ENCODE results near the gene FRMD5. TPM values are rescaled to one million over a fixed set of nuclear protein-coding genes. Genes with fewer than 3 reads are reported as not detected.
A peak's percentile ranks its signal among the peaks of the same experiment; 100 is the strongest.

Gene FRMD5
- total RNA-seq, 1 donor from 2014 or later = 1.5 TPM

DNA sequence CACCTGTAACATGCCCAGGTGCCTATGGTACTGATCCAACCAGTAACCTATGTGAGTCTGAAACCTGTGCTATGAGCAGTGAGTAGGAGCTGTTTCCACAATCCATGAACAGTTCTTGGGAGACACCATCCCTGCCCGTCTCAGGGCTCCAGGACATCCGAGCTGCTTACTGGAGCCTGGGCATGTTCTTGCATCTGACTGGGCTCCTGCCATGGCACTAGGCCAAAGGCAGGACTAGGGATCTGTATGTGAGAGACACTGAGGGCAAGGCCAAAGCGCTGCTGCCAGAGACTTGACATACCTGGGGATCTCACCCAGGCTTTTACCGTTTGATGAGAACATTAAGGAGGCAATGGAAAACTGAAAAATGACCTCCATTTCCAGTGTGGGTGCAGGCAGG is 308.5 kb downstream of the FRMD5 start:
- TF ChIP-seq, protein P1, sequence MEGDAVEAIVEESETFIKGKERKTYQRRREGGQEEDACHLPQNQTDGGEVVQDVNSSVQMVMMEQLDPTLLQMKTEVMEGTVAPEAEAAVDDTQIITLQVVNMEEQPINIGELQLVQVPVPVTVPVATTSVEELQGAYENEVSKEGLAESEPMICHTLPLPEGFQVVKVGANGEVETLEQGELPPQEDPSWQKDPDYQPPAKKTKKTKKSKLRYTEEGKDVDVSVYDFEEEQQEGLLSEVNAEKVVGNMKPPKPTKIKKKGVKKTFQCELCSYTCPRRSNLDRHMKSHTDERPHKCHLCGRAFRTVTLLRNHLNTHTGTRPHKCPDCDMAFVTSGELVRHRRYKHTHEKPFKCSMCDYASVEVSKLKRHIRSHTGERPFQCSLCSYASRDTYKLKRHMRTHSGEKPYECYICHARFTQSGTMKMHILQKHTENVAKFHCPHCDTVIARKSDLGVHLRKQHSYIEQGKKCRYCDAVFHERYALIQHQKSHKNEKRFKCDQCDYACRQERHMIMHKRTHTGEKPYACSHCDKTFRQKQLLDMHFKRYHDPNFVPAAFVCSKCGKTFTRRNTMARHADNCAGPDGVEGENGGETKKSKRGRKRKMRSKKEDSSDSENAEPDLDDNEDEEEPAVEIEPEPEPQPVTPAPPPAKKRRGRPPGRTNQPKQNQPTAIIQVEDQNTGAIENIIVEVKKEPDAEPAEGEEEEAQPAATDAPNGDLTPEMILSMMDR (IDR thresholded peaks at IDR 0.05) = no peak
- Mint-ChIP-seq H3K9me3 (ENCODE audit: low read depth) (no peaks in the 10 kb centered on the region), H3K4me3 (ENCODE audit: unreplicated experiment) (no peak overlapping the region), H3K27ac (ENCODE audit: unreplicated experiment) (no peak overlapping the region), H3K36me3 (ENCODE audit: low read depth) (no peaks in the 10 kb centered on the region), H3K27me3 (ENCODE audit: low read depth) (no peaks in the 10 kb centered on the region), H3K4me1 (ENCODE audit: low read depth) (no peaks in the 10 kb centered on the region)
- DNase-seq (ENCODE audit: low spot score) = no peak

DNA sequence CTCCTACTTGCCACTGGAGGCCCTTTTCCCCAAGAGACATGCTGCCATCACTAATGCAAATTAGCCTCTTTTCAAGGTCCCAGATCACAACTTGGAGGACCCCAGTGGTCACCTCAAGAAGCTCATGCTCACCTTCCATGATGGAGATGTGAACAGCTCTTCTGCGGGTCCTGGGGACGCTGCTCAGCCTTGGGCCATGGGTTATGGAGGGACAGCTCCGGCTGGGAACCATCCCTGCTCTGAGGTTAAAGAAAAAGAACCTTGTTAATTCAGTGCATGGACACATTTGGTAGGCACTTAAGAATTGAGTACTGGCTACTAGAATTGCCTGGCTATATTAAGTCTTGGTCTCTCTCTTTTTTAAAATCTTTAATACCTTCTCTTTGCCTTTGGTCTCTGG is 311.5 kb downstream of the FRMD5 start:
- Mint-ChIP-seq H3K4me3 (ENCODE audit: unreplicated experiment) (no peak overlapping the region), H3K27ac (ENCODE audit: unreplicated experiment) (no peak overlapping the region)
- TF ChIP-seq, protein P1 (IDR thresholded peaks at IDR 0.05) = no peak

DNA sequence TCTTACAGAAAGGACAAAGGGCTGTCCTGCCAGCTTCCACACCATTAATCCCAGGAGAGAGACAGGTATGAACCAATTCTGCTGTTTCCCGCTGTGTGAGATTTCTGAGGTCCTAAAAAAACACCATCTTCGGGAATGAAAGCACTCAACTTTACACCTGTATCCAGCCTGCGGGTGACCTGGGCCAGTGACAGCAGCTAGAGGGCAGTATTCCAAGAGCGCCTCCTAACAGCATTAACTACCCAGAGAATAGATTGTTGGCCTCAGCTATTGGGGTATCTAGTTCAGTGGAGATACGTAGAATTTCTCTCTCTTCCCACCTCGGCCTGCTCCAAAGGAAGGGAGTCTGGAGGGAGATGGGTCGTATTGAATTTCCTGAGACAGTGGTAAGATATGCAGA is 313.1 kb downstream of the FRMD5 start:
- H3K36me3 Mint-ChIP-seq (ENCODE audit: low read depth) = no peaks in the 10 kb centered on the region
- H3K4me3 Mint-ChIP-seq (ENCODE audit: unreplicated experiment) = no peak overlapping the region
- H3K27ac Mint-ChIP-seq (ENCODE audit: unreplicated experiment) = no peak overlapping the region
- H3K4me1 Mint-ChIP-seq (ENCODE audit: low read depth) = no peaks in the 10 kb centered on the region
- TF ChIP-seq, protein P1 (IDR thresholded peaks at IDR 0.05) = peak; percentile 64
- no peaks in the 10 kb centered on the region for H3K27me3 Mint-ChIP-seq (ENCODE audit: low read depth)
- DNase-seq (ENCODE audit: low spot score) = no peak
- H3K9me3 Mint-ChIP-seq (ENCODE audit: low read depth) = no peaks in the 10 kb centered on the region

More for the DNA sequence above, 311.5 kb downstream of the FRMD5 start:
- no peaks in the 10 kb centered on the region for H3K27me3 Mint-ChIP-seq (ENCODE audit: low read depth)
- no peaks in the 10 kb centered on the region for H3K36me3 Mint-ChIP-seq (ENCODE audit: low read depth)
- no peaks in the 10 kb centered on the region for H3K4me1 Mint-ChIP-seq (ENCODE audit: low read depth)
- H3K9me3 Mint-ChIP-seq (ENCODE audit: low read depth) = no peaks in the 10 kb centered on the region
- no peak for DNase-seq (ENCODE audit: low spot score)

DNA sequence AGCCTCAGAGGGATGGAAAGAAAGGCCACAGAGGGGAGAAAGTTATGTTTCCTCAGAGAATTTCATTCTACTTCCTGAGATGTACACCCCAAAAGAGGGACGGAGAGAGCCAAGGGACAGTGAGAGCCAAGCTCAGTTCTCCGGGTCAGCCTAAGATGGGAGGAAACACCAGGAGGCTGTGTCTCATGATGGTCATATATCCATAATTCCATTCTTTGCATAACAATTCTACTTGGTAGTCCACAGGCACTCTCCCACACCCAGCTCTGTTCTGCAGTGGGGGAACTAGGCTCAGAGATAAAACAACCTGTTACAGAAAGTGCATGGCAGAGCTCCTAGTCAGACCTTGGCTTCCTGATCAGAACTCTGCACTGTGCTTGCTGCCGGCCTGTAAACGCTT is 313.8 kb downstream of the FRMD5 start:
- Mint-ChIP-seq H3K4me3 (ENCODE audit: unreplicated experiment) (no peak overlapping the region), H3K27me3 (ENCODE audit: low read depth) (no peaks in the 10 kb centered on the region), H3K9me3 (ENCODE audit: low read depth) (no peaks in the 10 kb centered on the region), H3K36me3 (ENCODE audit: low read depth) (no peaks in the 10 kb centered on the region), H3K4me1 (ENCODE audit: low read depth) (no peaks in the 10 kb centered on the region), H3K27ac (ENCODE audit: unreplicated experiment) (no peak overlapping the region)
- TF ChIP-seq, protein P1 (IDR thresholded peaks at IDR 0.05) = no peak
- DNase-seq (ENCODE audit: low spot score) = no peak

DNA sequence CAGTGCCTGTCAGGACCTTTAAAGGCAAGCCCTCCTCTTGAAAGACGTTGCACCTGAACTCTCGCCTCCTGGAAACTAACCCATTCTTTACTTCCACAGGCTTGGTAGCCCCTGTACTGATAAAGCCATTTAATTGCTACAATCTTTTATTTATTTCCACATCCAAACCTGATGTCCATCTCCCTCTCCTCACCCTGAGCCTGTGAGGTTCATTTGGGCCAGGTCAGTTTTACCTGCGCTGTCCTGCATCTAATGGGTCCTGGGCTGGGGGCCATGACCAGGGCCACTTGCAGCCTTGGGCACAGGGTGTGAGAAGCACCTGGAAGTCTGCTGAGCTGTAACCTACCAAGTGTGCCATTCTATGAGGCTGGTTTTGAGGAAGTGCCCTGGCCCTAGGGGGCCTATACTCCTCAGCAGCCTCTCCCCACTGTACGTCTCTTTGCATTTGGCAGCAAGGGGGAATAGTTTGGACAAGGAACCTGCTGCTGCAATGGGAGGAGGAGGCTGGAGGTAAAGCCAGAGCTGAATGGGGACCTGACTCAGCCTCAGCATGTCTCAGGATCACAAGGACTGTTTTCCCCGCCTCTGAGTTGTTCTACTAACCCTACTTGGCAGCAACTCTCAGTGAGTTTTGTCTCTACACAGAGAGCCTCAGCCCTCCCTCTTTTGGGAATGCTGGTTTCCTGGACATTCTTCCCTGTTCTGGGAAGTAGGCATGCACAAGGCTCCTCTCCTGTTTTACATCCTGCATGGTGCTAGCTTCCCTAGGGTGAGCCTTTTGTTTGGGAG is 314.5 kb downstream of the FRMD5 start:
- H3K4me3 Mint-ChIP-seq (ENCODE audit: unreplicated experiment) = no peak overlapping the region
- no peak overlapping the region for H3K27ac Mint-ChIP-seq (ENCODE audit: unreplicated experiment)
- TF ChIP-seq, protein P1 (IDR thresholded peaks at IDR 0.05) = no peak
- no peaks in the 10 kb centered on the region for H3K36me3 Mint-ChIP-seq (ENCODE audit: low read depth)
- H3K9me3 Mint-ChIP-seq (ENCODE audit: low read depth) = no peaks in the 10 kb centered on the region
- no peak for DNase-seq (ENCODE audit: low spot score)
- no peaks in the 10 kb centered on the region for H3K4me1 Mint-ChIP-seq (ENCODE audit: low read depth)
- no peaks in the 10 kb centered on the region for H3K27me3 Mint-ChIP-seq (ENCODE audit: low read depth)

Measured in chondrocyte (in vitro differentiated cells).